Colonic mucosa (tissue), 4 donors: ENCODE measurements around the gene XRCC3. TPM values are rescaled to one million over a fixed set of nuclear protein-coding genes. Genes with fewer than 3 reads are reported as not detected.
A peak's percentile ranks its signal among the peaks of the same experiment; 100 is the strongest.

Experiments
- DNase-seq: peaks from one replicate; pipeline ENCODE4 v3.0.0-alpha.2; 2020
- H3K27ac ChIP-seq: fragments of 200-600 bp; one replicate; pipeline ENCODE4 v1.8.0; 2021
- H3K27me3 ChIP-seq: fragments of 200-600 bp; one replicate; pipeline ENCODE4 v1.8.0; 2021
- H3K36me3 ChIP-seq: fragments of 200-600 bp; one replicate; pipeline ENCODE4 v1.8.0; 2021
- H3K4me1 ChIP-seq: fragments of 200-600 bp; one replicate; pipeline ENCODE4 v1.8.0; 2021; ENCODE audit warnings: mild to moderate bottlenecking
- H3K4me3 ChIP-seq: fragments of 200-600 bp; one replicate; pipeline ENCODE4 v1.8.0; 2021
- H3K9ac ChIP-seq, 2 donors: one replicate each; pipeline ENCODE4 v1.7.0; 2013; ENCODE audit warnings: control low read depth in 2 of 2, low read depth in 2 of 2, low read length in 2 of 2
- H3K9me3 ChIP-seq: fragments of 200-600 bp; one replicate; pipeline ENCODE4 v1.8.0; 2021
- intact Hi-C: fragments of 100-400 bp; cut with DNase I; formaldehyde crosslinking; loops from one replicate; pipeline ENCODE4 v1.14.1; 2022
- total RNA-seq, 2 donors: library from RNA; stranded (reverse); fragmentation: NEBNext Ultra II Directional in 1 of 2; extraction: Animal tissue kit (Norgen Biotek cat#: 25700) in 1 of 2; gene quantifications; one replicate each; pipeline ENCODE4 v1.2.1, GENCODE V29; 2021
- TF ChIP-seq, protein P1 (sequence below): fragments of 200-600 bp; IDR thresholded peaks from one replicate; pipeline ENCODE4 v1.8.0; 2022; ENCODE audit warnings: antibody characterized with exemption, mild to moderate bottlenecking
- donor health status: healthy.
- donor health status: DM: no; HTN: no; CAD: no.
- donor health status: DM: no; HTN: no; CAD: no.

The XRCC3 gene
- total RNA-seq, 2 donors from 2014 or later = 8.3 to 70.0 TPM

- Histone ChIP-seq H3K27ac (no peak overlapping the region), H3K27me3 (no peaks in the 10 kb centered on the region), H3K4me3 (no peak overlapping the region), H3K4me1 (no peaks in the 10 kb centered on the region), H3K9ac (no peak overlapping the region), H3K9me3 (no peaks in the 10 kb centered on the region), H3K36me3 (peaks cover 7% of the 10 kb centered on the region)
- intact Hi-C loops = no loop called here
- TF ChIP-seq, protein P1, sequence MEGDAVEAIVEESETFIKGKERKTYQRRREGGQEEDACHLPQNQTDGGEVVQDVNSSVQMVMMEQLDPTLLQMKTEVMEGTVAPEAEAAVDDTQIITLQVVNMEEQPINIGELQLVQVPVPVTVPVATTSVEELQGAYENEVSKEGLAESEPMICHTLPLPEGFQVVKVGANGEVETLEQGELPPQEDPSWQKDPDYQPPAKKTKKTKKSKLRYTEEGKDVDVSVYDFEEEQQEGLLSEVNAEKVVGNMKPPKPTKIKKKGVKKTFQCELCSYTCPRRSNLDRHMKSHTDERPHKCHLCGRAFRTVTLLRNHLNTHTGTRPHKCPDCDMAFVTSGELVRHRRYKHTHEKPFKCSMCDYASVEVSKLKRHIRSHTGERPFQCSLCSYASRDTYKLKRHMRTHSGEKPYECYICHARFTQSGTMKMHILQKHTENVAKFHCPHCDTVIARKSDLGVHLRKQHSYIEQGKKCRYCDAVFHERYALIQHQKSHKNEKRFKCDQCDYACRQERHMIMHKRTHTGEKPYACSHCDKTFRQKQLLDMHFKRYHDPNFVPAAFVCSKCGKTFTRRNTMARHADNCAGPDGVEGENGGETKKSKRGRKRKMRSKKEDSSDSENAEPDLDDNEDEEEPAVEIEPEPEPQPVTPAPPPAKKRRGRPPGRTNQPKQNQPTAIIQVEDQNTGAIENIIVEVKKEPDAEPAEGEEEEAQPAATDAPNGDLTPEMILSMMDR = no peak
- no peak for DNase-seq
Observed at GRCh38 chr14:103730490-103731035, 15.3 kb upstream of the XRCC3 start.

- Histone ChIP-seq H3K36me3 (peaks cover 7% of the 10 kb centered on the region), H3K27me3 (no peaks in the 10 kb centered on the region), H3K27ac (no peak overlapping the region), H3K4me1 (no peaks in the 10 kb centered on the region), H3K4me3 (no peak overlapping the region), H3K9me3 (no peaks in the 10 kb centered on the region), H3K9ac (no peak overlapping the region)
- TF ChIP-seq, protein P1 = no peak
- intact Hi-C loops = no loop called here
- DNase-seq = no peak
Observed at GRCh38 chr14:103729496-103730448, 14.5 kb upstream of the XRCC3 start.

GRCh38 chr14:103728721-103729120 lies 13.5 kb upstream of the XRCC3 start:
- Histone ChIP-seq H3K27me3 (no peaks in the 10 kb centered on the region), H3K4me3 (no peak overlapping the region), H3K9me3 (no peaks in the 10 kb centered on the region), H3K27ac (no peak overlapping the region), H3K4me1 (no peaks in the 10 kb centered on the region), H3K9ac (no peak overlapping the region), H3K36me3 (peaks cover 7% of the 10 kb centered on the region)
- TF ChIP-seq, protein P1 = no peak
- intact Hi-C loops = no loop called here
- DNase-seq = no peak

GRCh38 chr14:103728141-103728540 lies 12.9 kb upstream of the XRCC3 start:
- Histone ChIP-seq H3K36me3 (peaks cover 7% of the 10 kb centered on the region), H3K9me3 (no peaks in the 10 kb centered on the region), H3K9ac (no peak overlapping the region), H3K4me1 (peaks cover 3% of the 10 kb centered on the region), H3K27me3 (no peaks in the 10 kb centered on the region), H3K27ac (no peak overlapping the region), H3K4me3 (no peak overlapping the region)
- intact Hi-C loops = no loop called here
- DNase-seq = no peak
- TF ChIP-seq, protein P1 = no peak

DNA sequence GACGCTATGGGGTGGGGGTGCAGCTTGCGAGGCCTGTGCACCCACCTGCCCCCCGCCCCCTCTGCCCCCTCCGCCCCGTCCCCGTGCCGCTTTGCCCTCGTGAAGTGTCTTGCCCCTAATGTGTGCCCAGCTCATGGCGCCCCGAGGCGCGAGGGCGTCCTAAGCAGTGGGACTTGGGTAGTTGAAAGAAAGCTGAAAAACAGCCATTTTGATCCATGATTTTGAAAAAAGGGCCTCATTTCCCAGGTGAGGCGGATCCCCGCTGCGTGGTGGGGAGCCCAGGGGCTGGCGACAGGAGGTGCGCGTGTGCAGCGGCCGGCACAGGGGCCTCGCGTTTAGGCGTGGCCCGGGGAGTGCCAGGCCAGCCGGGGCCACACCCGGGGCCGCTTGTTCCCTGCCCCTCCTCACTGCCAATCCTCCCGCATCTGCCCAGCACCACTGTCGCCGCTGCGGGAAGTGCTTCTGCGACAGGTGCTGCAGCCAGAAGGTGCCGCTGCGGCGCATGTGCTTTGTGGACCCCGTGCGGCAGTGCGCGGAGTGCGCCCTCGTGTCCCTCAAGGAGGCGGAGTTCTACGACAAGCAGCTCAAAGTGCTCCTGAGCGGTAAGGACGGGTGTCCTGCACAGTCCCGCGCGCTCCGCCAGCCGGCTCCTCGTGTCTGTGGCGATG lies 12.2 kb upstream of the XRCC3 start:
- intact Hi-C loops = no loop called here
- H3K27me3 ChIP-seq = no peaks in the 10 kb centered on the region
- TF ChIP-seq, protein P1 = no peak
- H3K27ac ChIP-seq = no peak overlapping the region
- H3K9me3 ChIP-seq = no peaks in the 10 kb centered on the region
- H3K36me3 ChIP-seq = peaks cover 7% of the 10 kb centered on the region
- H3K9ac ChIP-seq = no peak overlapping the region
- no peak overlapping the region for H3K4me3 ChIP-seq
- H3K4me1 ChIP-seq = peaks cover 7% of the 10 kb centered on the region
- DNase-seq = peak; percentile 65
